ENCODE measurements around the gene NHLRC3. TPM values are rescaled to one million over a fixed set of nuclear protein-coding genes. Genes with fewer than 3 reads are reported as not detected.
A peak's percentile ranks its signal among the peaks of the same experiment; 100 is the strongest.

NHLRC3 gene
- polyA plus RNA-seq, 2 of the 4 experiments (the other 2 are of a cell fraction): 8.2 to 13.7 TPM

DNA sequence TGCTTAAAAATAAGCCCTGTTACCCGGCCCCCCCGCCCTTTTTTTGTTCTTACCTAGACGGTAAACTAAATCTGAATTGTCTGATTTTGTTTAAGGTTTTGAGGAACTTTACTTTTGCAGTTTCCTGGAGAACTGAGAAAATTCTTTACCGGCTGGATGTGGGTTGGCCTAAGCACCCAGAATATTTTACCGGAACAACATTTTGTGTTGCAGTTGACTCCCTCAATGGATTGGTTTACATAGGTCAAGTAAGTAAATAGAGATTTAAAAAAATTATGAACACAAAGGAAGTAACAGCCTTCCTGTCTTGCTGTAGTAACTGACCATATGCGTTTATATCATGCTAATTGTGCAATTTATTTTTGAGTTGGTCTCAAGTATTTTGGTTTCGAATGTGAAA, 785 bp downstream of the NHLRC3 start:
- peaks cover 14% of the 10 kb centered on the region; the same call in 2 of the 3 replicates for H3K4me1 ChIP-seq
- H3K27ac ChIP-seq: peak overlapping the region; percentile 81 to 97
- ATAC-seq (no peak), DNase-seq (ENCODE audit: low read depth in 1 of 2, low spot score in 1 of 2) (no peak), FAIRE-seq (no peak)
- peak overlapping the region; percentile 84 for H3K4me2 ChIP-seq
- TF ChIP-seq MYC (IDR thresholded peaks at IDR 0.05; ENCODE audit: borderline replicate concordance, low read length): no peak
- no peak for TF ChIP-seq RNF2 (IDR thresholded peaks at IDR 0.05; ENCODE audit: borderline replicate concordance, low read depth)
- TF ChIP-seq, protein P1, sequence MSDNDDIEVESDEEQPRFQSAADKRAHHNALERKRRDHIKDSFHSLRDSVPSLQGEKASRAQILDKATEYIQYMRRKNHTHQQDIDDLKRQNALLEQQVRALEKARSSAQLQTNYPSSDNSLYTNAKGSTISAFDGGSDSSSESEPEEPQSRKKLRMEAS (IDR thresholded peaks at IDR 0.05): no peak
- no peak for TF ChIP-seq RAD21 (conservative IDR thresholded peaks at IDR 0.05 in 1 of 2, IDR thresholded peaks at IDR 0.05 in 1 of 2)
- TF ChIP-seq POLR2AphosphoS2 (conservative IDR thresholded peaks at IDR 0.05; ENCODE audit: low read length): no peak
- TF ChIP-seq CHD4 (IDR thresholded peaks at IDR 0.05; ENCODE audit: borderline replicate concordance): no peak
- no peak for TF ChIP-seq GATA3 (IDR thresholded peaks at IDR 0.05; ENCODE audit: borderline replicate concordance)
- TF ChIP-seq KDM1A (IDR thresholded peaks at IDR 0.05; ENCODE audit: low read depth): no peak
- TF ChIP-seq, protein P2, sequence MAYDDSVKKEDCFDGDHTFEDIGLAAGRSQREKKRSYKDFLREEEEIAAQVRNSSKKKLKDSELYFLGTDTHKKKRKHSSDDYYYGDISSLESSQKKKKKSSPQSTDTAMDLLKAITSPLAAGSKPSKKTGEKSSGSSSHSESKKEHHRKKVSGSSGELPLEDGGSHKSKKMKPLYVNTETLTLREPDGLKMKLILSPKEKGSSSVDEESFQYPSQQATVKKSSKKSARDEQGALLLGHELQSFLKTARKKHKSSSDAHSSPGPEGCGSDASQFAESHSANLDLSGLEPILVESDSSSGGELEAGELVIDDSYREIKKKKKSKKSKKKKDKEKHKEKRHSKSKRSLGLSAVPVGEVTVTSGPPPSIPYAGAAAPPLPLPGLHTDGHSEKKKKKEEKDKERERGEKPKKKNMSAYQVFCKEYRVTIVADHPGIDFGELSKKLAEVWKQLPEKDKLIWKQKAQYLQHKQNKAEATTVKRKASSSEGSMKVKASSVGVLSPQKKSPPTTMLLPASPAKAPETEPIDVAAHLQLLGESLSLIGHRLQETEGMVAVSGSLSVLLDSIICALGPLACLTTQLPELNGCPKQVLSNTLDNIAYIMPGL (CRISPR knock-in tag; IDR thresholded peaks at IDR 0.05; ENCODE audit: borderline replicate concordance): no peak
- no peaks in the 10 kb centered on the region for H3K9me3 ChIP-seq
- 23% methylated on average over 7 of the region's 7 CpGs for WGBS (ENCODE audit: missing lambda C conversion rate)
- POLR2A ChIA-PET: no interaction called here
- CTCF ChIA-PET: no interaction called here
- peak overlapping the region; percentile 75 for H3K4me3 ChIP-seq

GRCh38 chr13:39040206-39040605, 1.9 kb downstream of the NHLRC3 start:
- no peak for ATAC-seq
- ChIA-PET POLR2A (no interaction called here), CTCF (no interaction called here)
- Histone ChIP-seq H3K4me1 (peaks cover 10% of the 10 kb centered on the region; the same call in 2 of the 3 replicates), H3K4me3 (no peak overlapping the region), H3K4me2 (no peak overlapping the region), H3K9me3 (no peaks in the 10 kb centered on the region), H3K27ac (no peak overlapping the region)
- TF ChIP-seq MAZ (IDR thresholded peaks at IDR 0.05; ENCODE audit: borderline replicate concordance, low read depth, low read length) (no peak), HDAC2 (IDR thresholded peaks at IDR 0.05) (no peak), EHMT2 (IDR thresholded peaks at IDR 0.05; ENCODE audit: low read depth) (no peak), TFCP2L1 (CRISPR knock-in tag; IDR thresholded peaks at IDR 0.05) (no peak), BCL3 (IDR thresholded peaks at IDR 0.05) (no peak), RCOR1 (IDR thresholded peaks at IDR 0.05; ENCODE audit: low read depth, low read length) (no peak), ZC3H11A (IDR thresholded peaks at IDR 0.05) (no peak), CEBPB (IDR thresholded peaks at IDR 0.05) (no peak), PBX3 (IDR thresholded peaks at IDR 0.05) (no peak), HOXA7 (CRISPR knock-in tag; IDR thresholded peaks at IDR 0.05) (no peak), HEYL (CRISPR knock-in tag; IDR thresholded peaks at IDR 0.05) (no peak), JUNB (IDR thresholded peaks at IDR 0.05) (no peak), JUN (IDR thresholded peaks at IDR 0.05) (no peak), ZSCAN20 (CRISPR knock-in tag; IDR thresholded peaks at IDR 0.05) (no peak), CHD4 (IDR thresholded peaks at IDR 0.05; ENCODE audit: borderline replicate concordance) (no peak), EHF (CRISPR knock-in tag; IDR thresholded peaks at IDR 0.05) (no peak), HOXB13 (CRISPR knock-in tag; IDR thresholded peaks at IDR 0.05; ENCODE audit: low read depth) (no peak)
- TF ChIP-seq, protein P3, sequence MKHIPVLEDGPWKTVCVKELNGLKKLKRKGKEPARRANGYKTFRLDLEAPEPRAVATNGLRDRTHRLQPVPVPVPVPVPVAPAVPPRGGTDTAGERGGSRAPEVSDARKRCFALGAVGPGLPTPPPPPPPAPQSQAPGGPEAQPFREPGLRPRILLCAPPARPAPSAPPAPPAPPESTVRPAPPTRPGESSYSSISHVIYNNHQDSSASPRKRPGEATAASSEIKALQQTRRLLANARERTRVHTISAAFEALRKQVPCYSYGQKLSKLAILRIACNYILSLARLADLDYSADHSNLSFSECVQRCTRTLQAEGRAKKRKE (CRISPR knock-in tag; IDR thresholded peaks at IDR 0.05; ENCODE audit: low read depth): no peak
- TF ChIP-seq, protein P2 (CRISPR knock-in tag; IDR thresholded peaks at IDR 0.05; ENCODE audit: borderline replicate concordance): no peak
- TF ChIP-seq, protein P1 (IDR thresholded peaks at IDR 0.05): no peak
- 89% methylated on average over 1 of the region's 1 CpG for WGBS (ENCODE audit: missing lambda C conversion rate)
- DNase-seq (ENCODE audit: low read depth in 1 of 2, low spot score in 1 of 2): no peak
- FAIRE-seq: no peak

All from A549 (cell line).